BE2C (cell line): ENCODE measurements around the gene DDX10.

Experiments used
- DNase-seq: peaks from one replicate; pipeline ENCODE4 v3.0.0-alpha.2; 2020
- H3K27me3 ChIP-seq: fragments of 250-450 bp; sonication (Bioruptor Pico); 2 replicates; pipeline ENCODE4 v1.5.1; 2020; ENCODE audit warnings: mild to moderate bottlenecking
- H3K36me3 ChIP-seq: fragments of 250-450 bp; sonication (Bioruptor Pico); 2 replicates; pipeline ENCODE4 v1.5.1; 2020; ENCODE audit warnings: mild to moderate bottlenecking
- H3K4me1 ChIP-seq: fragments of 250-450 bp; sonication (Bioruptor Pico); 2 replicates; pipeline ENCODE4 v1.5.1; 2020
- H3K4me3 ChIP-seq: 2 replicates; pipeline ENCODE4 v1.5.1; 2011; ENCODE audit warnings: low read depth, low read length
- H3K9me3 ChIP-seq: fragments of 250-450 bp; sonication (Bioruptor Pico); 2 replicates; pipeline ENCODE4 v1.5.1; 2020
- CTCF ChIP-seq: IDR thresholded peaks from 2 replicates; pipeline ENCODE4 v1.5.1; 2012; ENCODE audit warnings: mild to moderate bottlenecking, low read depth, low read length

DDX10 gene

DNA sequence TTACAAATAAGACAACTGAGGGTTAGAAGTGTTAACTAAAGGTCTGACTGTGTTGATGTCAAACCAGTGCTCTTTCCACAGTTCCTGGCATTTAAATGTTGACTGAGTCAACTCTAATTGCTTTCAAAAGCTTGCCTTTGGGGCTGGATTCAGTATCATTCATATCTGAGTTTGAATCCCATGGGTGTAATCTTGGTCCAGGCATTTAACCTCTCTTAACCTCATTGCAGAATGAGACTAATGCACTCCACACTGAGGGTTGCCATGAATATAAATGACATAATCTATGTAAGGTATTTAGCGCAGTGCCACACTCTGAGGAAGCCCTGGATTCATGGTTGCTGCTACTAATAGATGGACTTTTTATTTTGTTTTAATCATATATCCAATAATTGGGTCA is 274.3 kb downstream of the DDX10 start:
- no peaks in the 10 kb centered on the region for H3K9me3 ChIP-seq
- H3K27me3 ChIP-seq, result no peaks in the 10 kb centered on the region
- no peak for DNase-seq
- H3K4me1 ChIP-seq, result peaks cover 12% of the 10 kb centered on the region
- no peaks in the 10 kb centered on the region; the same call in 1 of the 2 replicates for H3K36me3 ChIP-seq
- no peak overlapping the region for H3K4me3 ChIP-seq
- TF ChIP-seq CTCF, result no peak

DNA sequence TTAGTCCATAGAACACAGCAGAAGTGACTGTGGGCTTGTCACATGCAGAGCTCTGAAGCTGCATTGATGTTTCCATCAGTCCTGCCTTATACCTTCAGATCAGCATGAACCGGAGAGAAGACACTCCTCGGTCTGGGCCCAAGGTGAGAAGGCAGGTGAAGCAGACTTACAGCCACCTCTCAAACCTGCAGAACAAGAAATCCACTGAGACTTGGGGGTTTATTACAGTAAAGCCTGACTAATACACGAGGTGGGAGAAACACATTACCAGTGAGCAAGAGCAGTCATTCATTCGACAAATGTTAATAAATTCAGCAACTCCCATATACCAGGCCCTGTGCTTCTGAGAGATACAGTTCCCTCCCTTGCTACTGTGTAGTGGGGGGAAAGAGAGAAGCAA is 279.0 kb downstream of the DDX10 start:
- TF ChIP-seq CTCF, result no peak
- Histone ChIP-seq H3K27me3 (no peaks in the 10 kb centered on the region), H3K4me3 (no peak overlapping the region), H3K9me3 (no peaks in the 10 kb centered on the region), H3K36me3 (no peaks in the 10 kb centered on the region; the same call in 1 of the 2 replicates), H3K4me1 (peaks cover 3% of the 10 kb centered on the region)
- DNase-seq, result no peak

GRCh38 chr11:108944471-108945178 is 279.8 kb downstream of the DDX10 start:
- Histone ChIP-seq H3K4me3 (no peak overlapping the region), H3K36me3 (no peaks in the 10 kb centered on the region; the same call in 1 of the 2 replicates), H3K9me3 (no peaks in the 10 kb centered on the region), H3K4me1 (no peaks in the 10 kb centered on the region; the same call in 1 of the 2 replicates), H3K27me3 (no peaks in the 10 kb centered on the region)
- DNase-seq, result no peak
- no peak for TF ChIP-seq CTCF

DNA sequence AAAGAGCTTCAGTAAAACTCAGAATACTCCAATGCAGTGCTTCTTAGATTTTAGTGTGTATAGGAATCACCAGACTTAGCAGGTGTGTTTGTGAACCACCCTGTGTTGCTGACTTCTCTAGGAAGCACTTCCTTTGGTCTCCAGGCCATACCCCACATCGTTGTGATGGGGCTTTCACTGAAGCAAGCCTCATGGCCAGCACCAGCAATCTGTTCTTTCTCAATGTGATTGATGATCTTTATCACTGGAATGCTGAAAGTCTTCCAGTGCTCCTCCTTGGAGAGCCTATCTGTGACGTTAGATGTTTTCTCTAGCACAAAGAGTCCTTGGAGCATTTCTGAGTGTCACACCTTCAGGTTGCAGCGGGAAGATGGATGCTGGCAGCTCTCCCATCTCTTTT is 280.5 kb downstream of the DDX10 start:
- no peak overlapping the region for H3K4me3 ChIP-seq
- no peaks in the 10 kb centered on the region for H3K9me3 ChIP-seq
- H3K27me3 ChIP-seq, result no peaks in the 10 kb centered on the region
- no peaks in the 10 kb centered on the region; the same call in 1 of the 2 replicates for H3K36me3 ChIP-seq
- DNase-seq, result no peak
- no peak for TF ChIP-seq CTCF
- no peaks in the 10 kb centered on the region; the same call in 1 of the 2 replicates for H3K4me1 ChIP-seq

- H3K9me3 ChIP-seq, result no peaks in the 10 kb centered on the region
- no peak for TF ChIP-seq CTCF
- H3K27me3 ChIP-seq, result no peaks in the 10 kb centered on the region
- no peaks in the 10 kb centered on the region for H3K36me3 ChIP-seq
- no peak overlapping the region for H3K4me3 ChIP-seq
- DNase-seq, result no peak
- no peaks in the 10 kb centered on the region; the same call in 1 of the 2 replicates for H3K4me1 ChIP-seq
These were observed 283.0 kb downstream of the DDX10 start for GRCh38 chr11:108947654-108948570.
